ENCODE measurements around the gene TAF9B.
"Not testable (repeated sequence)": the region's sequence is repeated elsewhere in the genome, so short reads cannot be mapped to it uniquely, and the experiment has no call there.

TAF9B gene

DNA sequence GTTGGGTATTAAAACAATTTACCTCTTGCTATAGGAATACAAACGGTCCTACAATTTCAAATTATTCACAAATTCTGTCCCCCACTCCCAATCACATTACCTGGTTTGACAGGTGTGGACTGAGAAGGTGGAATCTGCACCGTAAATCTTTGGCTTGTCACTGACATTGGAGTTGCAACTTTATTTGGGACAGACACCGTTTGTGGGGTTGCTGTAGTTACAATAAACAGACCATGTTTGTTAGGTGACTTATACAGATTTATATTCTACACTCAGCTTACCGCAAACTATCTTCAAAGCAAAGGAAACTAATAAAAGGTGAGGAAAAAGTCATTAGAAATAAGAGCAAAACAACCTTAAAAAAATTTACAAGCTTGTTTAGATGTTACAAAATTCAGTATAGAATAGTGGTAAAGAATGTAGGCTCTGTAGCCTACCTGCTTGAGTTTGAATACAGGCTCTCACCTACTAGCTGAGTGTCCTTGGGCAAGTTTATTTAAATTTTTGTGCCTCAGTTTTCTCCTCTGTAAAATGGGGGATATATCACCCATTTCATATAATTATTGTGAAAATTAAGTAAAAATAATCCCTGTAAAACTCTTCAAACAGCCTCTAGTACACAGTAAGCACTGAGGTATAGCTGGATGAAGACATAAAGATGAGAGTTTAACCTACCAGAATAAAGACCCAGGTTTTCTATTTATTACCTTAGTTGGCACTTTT, 6.1 kb downstream of the TAF9B start:
- Histone ChIP-seq H3K4me3 (ENCODE audit: low read length in 2 of 2) (no peak overlapping the region), H3K27ac (ENCODE audit: low read length) (no peak overlapping the region), H3K9me3 (ENCODE audit: control insufficient read depth in 2 of 2, low read length in 2 of 2) (no peaks in the 10 kb centered on the region), H3K4me1 (ENCODE audit: control insufficient read depth, insufficient read depth, low read length) (no peaks in the 10 kb centered on the region), H3K36me3 (ENCODE audit: control insufficient read depth in 2 of 2, insufficient read depth in 2 of 2, low read length in 2 of 2) (peaks cover 0 to 6% of the 10 kb centered on the region in 2 donors), H3K9ac (ENCODE audit: low read length in 2 of 2) (no peak overlapping the region), H3K27me3 (ENCODE audit: control insufficient read depth in 1 of 2, insufficient read depth in 2 of 2, low read length in 2 of 2) (no peaks in the 10 kb centered on the region)

DNA sequence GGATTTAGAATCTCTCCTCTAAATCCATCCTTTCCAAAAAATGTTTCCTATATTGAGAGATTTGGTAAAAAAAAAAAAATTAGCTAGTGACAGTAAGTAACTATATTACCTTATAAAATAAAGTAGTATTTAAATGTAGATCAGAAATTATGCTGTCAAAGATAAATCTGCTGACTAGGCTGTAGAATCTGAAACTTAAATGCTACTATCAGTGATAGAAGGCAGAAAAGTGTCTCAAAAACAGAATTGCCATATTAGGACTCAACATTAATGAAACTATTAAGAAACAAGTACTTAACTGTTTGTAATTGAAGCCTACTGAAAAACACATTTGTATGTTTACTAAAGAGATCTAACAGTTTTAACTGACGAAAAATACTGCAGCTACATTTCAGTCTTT, 8.3 kb downstream of the TAF9B start:
- Histone ChIP-seq H3K27ac (ENCODE audit: low read length) (no peak overlapping the region), H3K27me3 (ENCODE audit: control insufficient read depth in 1 of 2, insufficient read depth in 2 of 2, low read length in 2 of 2) (no peaks in the 10 kb centered on the region), H3K4me3 (ENCODE audit: low read length in 2 of 2) (no peak overlapping the region), H3K4me1 (ENCODE audit: control insufficient read depth, insufficient read depth, low read length) (no peaks in the 10 kb centered on the region), H3K36me3 (ENCODE audit: control insufficient read depth in 2 of 2, insufficient read depth in 2 of 2, low read length in 2 of 2) (peaks cover 0 to 14% of the 10 kb centered on the region in 2 donors), H3K9ac (ENCODE audit: low read length in 2 of 2) (no peak overlapping the region), H3K9me3 (ENCODE audit: control insufficient read depth in 2 of 2, low read length in 2 of 2) (no peaks in the 10 kb centered on the region)

DNA sequence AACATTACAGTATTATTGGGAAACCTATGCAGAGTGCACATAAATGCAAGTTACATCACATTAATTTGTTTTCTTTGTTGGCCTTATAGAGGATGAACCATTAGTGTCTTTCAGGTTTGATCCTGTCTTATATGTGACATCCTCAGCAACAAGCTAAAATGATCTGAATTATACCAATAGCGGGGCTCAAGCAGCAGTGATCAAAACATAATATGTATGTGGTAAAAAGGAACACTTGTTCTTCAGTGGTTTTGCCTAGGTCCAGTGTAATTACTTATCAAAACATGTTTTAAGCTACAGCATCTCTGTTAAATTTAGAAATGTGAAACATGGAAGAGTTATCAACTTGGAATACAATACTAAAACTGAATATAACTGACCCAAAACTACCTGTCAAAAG, 9.1 kb downstream of the TAF9B start:
- Histone ChIP-seq H3K27me3 (ENCODE audit: control insufficient read depth in 1 of 2, insufficient read depth in 2 of 2, low read length in 2 of 2) (no peaks in the 10 kb centered on the region), H3K9me3 (ENCODE audit: control insufficient read depth in 2 of 2, low read length in 2 of 2) (no peaks in the 10 kb centered on the region), H3K4me3 (ENCODE audit: low read length in 2 of 2) (no peak overlapping the region), H3K36me3 (ENCODE audit: control insufficient read depth in 2 of 2, insufficient read depth in 2 of 2, low read length in 2 of 2) (peaks cover under 1 to 15% of the 10 kb centered on the region in 2 donors), H3K4me1 (ENCODE audit: control insufficient read depth, insufficient read depth, low read length) (no peaks in the 10 kb centered on the region), H3K9ac (ENCODE audit: low read length in 2 of 2) (no peak overlapping the region), H3K27ac (ENCODE audit: low read length) (no peak overlapping the region)

DNA sequence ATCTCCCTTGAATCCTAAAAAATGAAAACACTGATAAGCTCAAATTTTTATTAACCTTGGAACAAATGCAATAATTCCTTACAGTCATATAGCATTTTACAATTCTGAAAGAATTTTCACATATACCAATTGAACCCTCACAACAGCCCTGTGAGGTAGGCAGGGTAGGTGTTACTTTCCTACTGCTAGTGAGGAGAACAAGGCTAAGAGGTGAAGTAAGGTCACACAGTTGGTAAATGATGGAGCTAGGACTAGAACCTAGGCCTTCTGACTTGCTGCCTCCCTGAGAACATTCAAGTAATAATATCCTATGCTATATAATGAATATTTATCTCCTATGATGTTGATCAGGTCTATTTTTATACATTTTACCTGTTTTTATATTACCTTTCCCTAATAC, 9.7 kb downstream of the TAF9B start:
- H3K27ac ChIP-seq (ENCODE audit: low read length), result no peak overlapping the region
- H3K4me3 ChIP-seq (ENCODE audit: low read length in 2 of 2), result no peak overlapping the region
- H3K27me3 ChIP-seq (ENCODE audit: control insufficient read depth in 1 of 2, insufficient read depth in 2 of 2, low read length in 2 of 2), result no peaks in the 10 kb centered on the region
- H3K4me1 ChIP-seq (ENCODE audit: control insufficient read depth, insufficient read depth, low read length), result no peaks in the 10 kb centered on the region
- peaks cover 7 to 22% of the 10 kb centered on the region in 2 donors for H3K36me3 ChIP-seq (ENCODE audit: control insufficient read depth in 2 of 2, insufficient read depth in 2 of 2, low read length in 2 of 2)
- no peak overlapping the region for H3K9ac ChIP-seq (ENCODE audit: low read length in 2 of 2)
- H3K9me3 ChIP-seq (ENCODE audit: control insufficient read depth in 2 of 2, low read length in 2 of 2), result no peaks in the 10 kb centered on the region

DNA sequence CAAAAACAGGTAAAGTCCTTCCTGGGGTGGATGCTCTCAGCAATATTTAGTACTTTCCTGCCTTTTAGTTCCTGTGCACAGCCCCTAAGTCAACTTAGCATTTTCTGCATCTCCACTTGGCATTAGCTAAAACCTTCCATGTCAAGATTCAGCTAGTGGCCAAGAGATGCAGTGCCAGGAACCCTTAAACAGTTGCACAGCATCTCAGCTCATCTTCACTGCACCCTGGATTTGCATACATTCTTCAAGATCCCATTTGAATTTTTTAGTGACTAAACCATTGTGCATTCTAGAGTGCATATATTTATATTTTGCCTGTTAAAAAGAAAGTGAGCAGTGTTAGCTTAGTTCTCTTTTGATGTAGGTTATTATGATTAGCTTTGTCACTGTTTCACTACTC, 13.7 kb downstream of the TAF9B start:
- not testable (repeated sequence) for H3K4me1 ChIP-seq (ENCODE audit: control insufficient read depth, insufficient read depth, low read length); H3K9ac ChIP-seq (ENCODE audit: low read length in 2 of 2); H3K27me3 ChIP-seq (ENCODE audit: control insufficient read depth in 1 of 2, insufficient read depth in 2 of 2, low read length in 2 of 2); H3K4me3 ChIP-seq (ENCODE audit: low read length in 2 of 2); H3K27ac ChIP-seq (ENCODE audit: low read length); H3K9me3 ChIP-seq (ENCODE audit: control insufficient read depth in 2 of 2, low read length in 2 of 2)
- peaks cover 17 to 34% of the 10 kb centered on the region in 2 donors for H3K36me3 ChIP-seq (ENCODE audit: control insufficient read depth in 2 of 2, insufficient read depth in 2 of 2, low read length in 2 of 2)

DNA sequence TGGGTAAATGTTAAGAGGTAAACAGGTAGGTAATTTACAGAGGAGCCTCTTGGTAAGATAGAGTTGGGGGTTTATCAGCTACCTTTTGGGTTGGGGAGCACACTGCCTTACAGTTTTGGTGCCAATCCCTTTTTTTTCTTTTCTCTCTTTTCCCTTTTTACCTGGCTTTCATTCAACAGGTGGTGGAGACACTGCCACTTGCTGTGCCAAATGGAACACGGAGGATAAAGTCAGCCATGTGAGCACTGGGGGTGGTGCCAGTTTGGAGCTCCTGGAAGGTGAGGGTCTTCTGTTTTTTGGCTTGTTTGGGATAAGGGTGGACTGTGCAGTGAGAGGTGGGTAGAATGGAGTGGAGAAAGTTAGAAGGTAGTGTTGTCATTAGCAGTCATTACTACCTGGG, 14.3 kb downstream of the TAF9B start:
- Histone ChIP-seq H3K4me3 (ENCODE audit: low read length in 2 of 2) (no peak overlapping the region), H3K4me1 (ENCODE audit: control insufficient read depth, insufficient read depth, low read length) (no peaks in the 10 kb centered on the region), H3K9me3 (ENCODE audit: control insufficient read depth in 2 of 2, low read length in 2 of 2) (no peaks in the 10 kb centered on the region), H3K27me3 (ENCODE audit: control insufficient read depth in 1 of 2, insufficient read depth in 2 of 2, low read length in 2 of 2) (no peaks in the 10 kb centered on the region), H3K27ac (ENCODE audit: low read length) (no peak overlapping the region), H3K9ac (ENCODE audit: low read length in 2 of 2) (no peak overlapping the region), H3K36me3 (ENCODE audit: control insufficient read depth in 2 of 2, insufficient read depth in 2 of 2, low read length in 2 of 2) (peaks cover 21 to 31% of the 10 kb centered on the region in 2 donors)

DNA sequence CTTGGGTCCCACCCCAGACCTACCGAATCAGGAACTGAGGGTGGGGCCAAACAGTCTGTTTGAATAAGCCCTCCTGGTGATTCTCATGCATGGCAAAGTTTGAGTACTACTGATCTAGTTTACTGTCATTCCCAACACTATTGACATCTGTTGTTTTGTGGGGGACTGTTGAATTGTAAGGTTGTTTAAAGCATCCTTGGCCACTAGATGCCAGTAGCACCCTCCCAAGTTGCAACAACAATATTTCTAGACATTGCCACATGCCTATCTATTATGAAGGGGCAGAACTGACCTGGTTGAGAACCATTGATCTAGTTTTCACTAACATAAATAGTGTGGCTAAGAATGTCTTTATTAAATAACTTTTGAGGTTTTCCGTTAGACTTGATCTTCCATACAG, 15.1 kb downstream of the TAF9B start:
- H3K4me1 ChIP-seq (ENCODE audit: control insufficient read depth, insufficient read depth, low read length), result no peaks in the 10 kb centered on the region
- H3K27ac ChIP-seq (ENCODE audit: low read length), result no peak overlapping the region
- H3K27me3 ChIP-seq (ENCODE audit: control insufficient read depth in 1 of 2, insufficient read depth in 2 of 2, low read length in 2 of 2), result no peaks in the 10 kb centered on the region
- no peaks in the 10 kb centered on the region for H3K9me3 ChIP-seq (ENCODE audit: control insufficient read depth in 2 of 2, low read length in 2 of 2)
- no peak overlapping the region for H3K4me3 ChIP-seq (ENCODE audit: low read length in 2 of 2)
- no peak overlapping the region for H3K9ac ChIP-seq (ENCODE audit: low read length in 2 of 2)
- H3K36me3 ChIP-seq (ENCODE audit: control insufficient read depth in 2 of 2, insufficient read depth in 2 of 2, low read length in 2 of 2), result peaks cover 24 to 30% of the 10 kb centered on the region in 2 donors

DNA sequence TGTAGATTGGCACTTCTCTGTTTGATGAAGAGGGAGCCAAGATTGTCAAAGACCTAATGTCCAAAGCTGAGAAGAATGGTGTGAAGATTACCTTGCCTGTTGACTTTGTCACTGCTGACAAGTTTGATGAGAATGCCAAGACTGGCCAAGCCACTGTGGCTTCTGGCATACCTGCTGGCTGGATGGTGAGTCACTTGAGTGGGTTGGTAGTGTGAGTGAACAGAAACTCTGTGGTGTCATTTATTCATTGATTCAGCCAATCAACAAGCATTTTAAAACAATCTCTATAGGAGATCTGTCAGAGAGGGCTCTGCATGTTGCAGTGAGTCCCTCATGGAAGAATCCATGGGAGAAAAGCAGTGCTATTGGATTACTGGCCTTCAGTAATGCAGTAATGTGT, 16.3 kb downstream of the TAF9B start:
- no peaks in the 10 kb centered on the region for H3K9me3 ChIP-seq (ENCODE audit: control insufficient read depth in 2 of 2, low read length in 2 of 2)
- H3K9ac ChIP-seq (ENCODE audit: low read length in 2 of 2), result no peak overlapping the region
- H3K4me1 ChIP-seq (ENCODE audit: control insufficient read depth, insufficient read depth, low read length), result peaks cover 2% of the 10 kb centered on the region
- no peak overlapping the region for H3K4me3 ChIP-seq (ENCODE audit: low read length in 2 of 2)
- peaks cover 29 to 33% of the 10 kb centered on the region in 2 donors for H3K36me3 ChIP-seq (ENCODE audit: control insufficient read depth in 2 of 2, insufficient read depth in 2 of 2, low read length in 2 of 2)
- H3K27me3 ChIP-seq (ENCODE audit: control insufficient read depth in 1 of 2, insufficient read depth in 2 of 2, low read length in 2 of 2), result no peaks in the 10 kb centered on the region
- H3K27ac ChIP-seq (ENCODE audit: low read length), result no peak overlapping the region

DNA sequence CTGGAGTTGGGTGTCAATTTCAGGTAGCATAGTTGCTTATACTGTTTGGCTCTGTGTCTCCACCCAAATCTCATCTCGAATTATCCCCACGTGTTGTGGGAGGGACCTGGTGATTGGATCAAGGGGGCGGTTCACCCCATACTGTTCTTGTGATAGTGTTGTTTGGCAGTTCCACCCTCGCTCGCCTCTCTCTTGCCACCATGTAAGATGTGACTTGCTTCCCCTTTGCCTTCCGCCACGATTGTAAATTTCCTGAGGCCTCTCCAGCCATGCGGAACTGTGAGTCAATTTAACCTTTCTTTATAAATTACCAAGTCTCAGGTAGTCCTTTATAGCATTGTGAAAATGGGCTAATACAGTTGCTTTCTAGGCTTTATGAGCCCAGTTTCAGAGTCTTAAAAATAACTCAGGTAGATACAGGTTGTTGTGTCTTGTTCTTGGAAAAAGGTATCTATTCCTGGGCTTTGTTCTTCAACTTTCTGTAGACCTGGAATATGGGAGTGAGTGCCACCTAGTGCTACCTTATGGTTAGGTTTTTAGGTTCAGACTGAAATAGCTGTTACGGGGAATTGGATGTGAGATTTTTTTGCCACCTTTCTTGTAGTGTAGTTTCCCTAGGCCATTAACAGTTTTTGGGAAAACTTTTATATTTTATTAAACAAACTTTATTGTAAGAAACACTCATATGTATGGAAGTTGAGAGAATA, 19.8 kb downstream of the TAF9B start:
- Histone ChIP-seq H3K4me1 (ENCODE audit: control insufficient read depth, insufficient read depth, low read length) (peaks cover 2% of the 10 kb centered on the region), H3K9ac (ENCODE audit: low read length in 2 of 2) (no peak overlapping the region), H3K36me3 (ENCODE audit: control insufficient read depth in 2 of 2, insufficient read depth in 2 of 2, low read length in 2 of 2) (peaks cover 32 to 36% of the 10 kb centered on the region in 2 donors), H3K27ac (ENCODE audit: low read length) (no peak overlapping the region), H3K9me3 (ENCODE audit: control insufficient read depth in 2 of 2, low read length in 2 of 2) (no peaks in the 10 kb centered on the region), H3K27me3 (ENCODE audit: control insufficient read depth in 1 of 2, insufficient read depth in 2 of 2, low read length in 2 of 2) (no peaks in the 10 kb centered on the region), H3K4me3 (ENCODE audit: low read length in 2 of 2) (no peak overlapping the region)

DNA sequence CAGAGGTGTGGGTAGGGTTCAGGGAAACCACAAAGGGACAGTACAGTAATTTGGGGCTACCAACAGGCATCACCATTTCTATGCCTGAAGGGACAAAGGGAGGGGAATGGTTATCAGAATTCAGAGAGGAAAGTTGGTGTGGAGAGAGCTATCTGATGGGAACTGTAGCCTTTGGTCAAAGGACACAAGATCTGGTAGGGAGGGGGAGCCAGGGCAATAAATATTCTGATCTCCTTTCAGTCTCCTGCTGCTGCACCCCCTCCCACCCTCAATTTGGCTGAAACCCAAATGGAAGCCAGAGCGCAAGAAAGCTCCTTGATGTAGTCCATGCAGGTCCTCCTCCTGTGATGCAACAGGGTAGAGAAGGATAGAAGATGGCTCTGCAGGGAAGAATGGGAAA, 20.8 kb downstream of the TAF9B start:
- no peak overlapping the region for H3K27ac ChIP-seq (ENCODE audit: low read length)
- H3K9me3 ChIP-seq (ENCODE audit: control insufficient read depth in 2 of 2, low read length in 2 of 2), result no peaks in the 10 kb centered on the region
- peaks cover 35 to 43% of the 10 kb centered on the region in 2 donors for H3K36me3 ChIP-seq (ENCODE audit: control insufficient read depth in 2 of 2, insufficient read depth in 2 of 2, low read length in 2 of 2)
- H3K4me3 ChIP-seq (ENCODE audit: low read length in 2 of 2), result no peak overlapping the region
- H3K9ac ChIP-seq (ENCODE audit: low read length in 2 of 2), result no peak overlapping the region
- H3K4me1 ChIP-seq (ENCODE audit: control insufficient read depth, insufficient read depth, low read length), result peaks cover 2% of the 10 kb centered on the region
- no peaks in the 10 kb centered on the region for H3K27me3 ChIP-seq (ENCODE audit: control insufficient read depth in 1 of 2, insufficient read depth in 2 of 2, low read length in 2 of 2)

DNA sequence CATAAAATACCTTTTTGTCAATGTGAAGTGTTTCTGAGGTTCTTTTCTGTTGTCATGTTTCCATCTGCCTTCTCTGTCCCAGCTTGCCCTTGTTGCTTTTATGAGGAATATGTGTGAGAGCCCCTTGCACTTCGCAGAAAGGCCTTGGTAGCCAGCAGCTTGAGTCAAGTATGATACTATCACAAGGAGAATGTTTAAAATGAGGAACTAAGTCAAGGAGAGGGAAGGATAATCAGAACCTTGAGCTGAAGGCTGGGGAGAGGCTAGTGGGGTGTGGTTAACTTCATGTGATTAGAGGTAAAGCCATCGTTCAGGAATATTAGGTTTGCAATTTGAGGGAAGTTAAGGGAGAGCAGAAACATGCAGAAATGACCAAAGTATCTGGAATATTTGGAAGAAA, 22.7 kb downstream of the TAF9B start:
- H3K27ac ChIP-seq (ENCODE audit: low read length), result no peak overlapping the region
- H3K9ac ChIP-seq (ENCODE audit: low read length in 2 of 2), result no peak overlapping the region
- peaks cover 34 to 42% of the 10 kb centered on the region in 2 donors for H3K36me3 ChIP-seq (ENCODE audit: control insufficient read depth in 2 of 2, insufficient read depth in 2 of 2, low read length in 2 of 2)
- H3K4me3 ChIP-seq (ENCODE audit: low read length in 2 of 2), result no peak overlapping the region
- H3K27me3 ChIP-seq (ENCODE audit: control insufficient read depth in 1 of 2, insufficient read depth in 2 of 2, low read length in 2 of 2), result no peaks in the 10 kb centered on the region
- H3K4me1 ChIP-seq (ENCODE audit: control insufficient read depth, insufficient read depth, low read length), result peaks cover 2% of the 10 kb centered on the region
- no peaks in the 10 kb centered on the region for H3K9me3 ChIP-seq (ENCODE audit: control insufficient read depth in 2 of 2, low read length in 2 of 2)
